HuH-7.5 (cell line): Measurements from ENCODE around the gene SPRR3.

Source experiments
- DNase-seq: peaks from one replicate; pipeline ENCODE4 v3.0.0; 2011; ENCODE audit warnings: low spot score

Gene SPRR3, protein sequence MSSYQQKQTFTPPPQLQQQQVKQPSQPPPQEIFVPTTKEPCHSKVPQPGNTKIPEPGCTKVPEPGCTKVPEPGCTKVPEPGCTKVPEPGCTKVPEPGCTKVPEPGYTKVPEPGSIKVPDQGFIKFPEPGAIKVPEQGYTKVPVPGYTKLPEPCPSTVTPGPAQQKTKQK

DNA sequence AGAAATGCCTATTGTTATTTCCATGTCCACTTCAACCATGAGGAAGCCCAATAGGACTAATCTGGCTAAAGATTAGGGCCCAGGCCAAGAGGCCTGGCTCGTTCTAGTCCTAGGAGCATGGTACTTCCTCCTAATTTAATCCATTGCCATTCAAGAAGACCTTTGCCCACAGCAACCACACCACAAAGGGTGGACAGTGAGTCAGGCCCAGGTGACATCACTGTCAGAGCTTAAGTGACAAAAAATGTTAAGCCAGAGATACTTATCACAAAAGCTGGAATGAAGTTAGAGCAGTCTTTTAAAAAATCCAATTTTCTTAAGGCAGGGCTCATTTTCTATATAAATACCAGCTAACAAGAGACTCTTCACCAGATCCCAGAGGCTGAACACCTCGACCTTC is at the start of gene SPRR3:
Gene SPRR3, plus strand, starts transcription at position 368 of the 400 bp plus-strand sequence. CDS start 1,272 bp downstream, outside the sequence.
- no peak for DNase-seq

DNA sequence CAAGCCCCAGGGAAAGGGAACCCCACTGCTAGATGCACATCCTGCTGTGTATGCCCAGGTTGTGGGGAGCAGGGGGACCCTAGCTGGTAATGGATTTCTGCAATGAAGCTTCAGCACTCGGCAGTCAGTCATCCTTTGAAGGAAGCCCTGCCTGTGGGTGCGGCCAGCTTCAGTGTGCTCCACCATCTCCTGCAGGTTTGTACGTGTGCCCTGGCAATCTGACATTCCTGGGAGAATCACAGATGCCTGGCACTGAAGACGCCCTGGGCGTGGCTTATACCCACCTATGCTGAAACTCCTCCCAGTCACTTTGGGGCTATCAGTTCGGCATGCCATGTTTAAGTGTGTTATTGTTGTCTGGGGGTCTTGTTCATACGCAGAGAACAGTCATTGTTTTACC is 47.8 kb upstream of the SPRR3 start:
- DNase-seq = no peak

DNA sequence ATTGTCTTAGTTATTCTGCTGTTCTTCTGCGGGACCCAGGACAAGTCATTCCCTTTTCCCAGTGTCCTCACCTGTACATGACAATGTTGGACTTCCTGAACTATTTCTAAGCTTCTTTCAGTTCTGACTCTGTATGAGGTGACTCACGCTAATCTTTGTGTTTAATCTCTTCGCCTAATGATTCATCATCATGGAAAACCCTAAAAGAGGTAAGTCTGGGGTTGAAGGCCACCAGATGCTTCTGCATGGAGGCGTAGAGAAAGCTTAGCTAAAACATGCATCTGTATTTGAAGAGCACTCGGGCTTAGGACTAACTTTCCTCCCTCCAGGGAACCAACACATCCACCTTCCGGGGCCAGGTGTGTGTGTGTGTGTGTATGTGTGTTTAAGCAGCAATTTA is 47.1 kb upstream of the SPRR3 start:
- no peak for DNase-seq

DNA sequence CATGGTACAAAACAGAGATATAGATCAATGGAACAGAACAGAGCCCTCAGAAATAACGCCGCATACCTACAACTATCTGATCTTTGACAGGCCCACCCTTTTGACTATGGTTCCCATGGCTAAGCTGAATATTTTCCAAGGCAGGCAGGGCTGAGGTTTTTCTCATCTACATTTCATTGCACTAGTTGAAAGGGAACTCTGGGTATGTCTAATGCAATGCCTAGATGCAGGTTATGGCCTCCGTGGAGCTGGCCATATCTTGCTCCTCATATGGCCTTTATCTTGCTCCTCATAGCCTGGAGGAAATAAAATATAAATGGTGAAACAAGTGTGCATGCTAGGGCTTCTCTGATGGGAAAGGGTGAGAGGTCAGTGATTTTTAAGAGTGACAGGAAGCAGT is 44.0 kb upstream of the SPRR3 start:
- DNase-seq = no peak

DNA sequence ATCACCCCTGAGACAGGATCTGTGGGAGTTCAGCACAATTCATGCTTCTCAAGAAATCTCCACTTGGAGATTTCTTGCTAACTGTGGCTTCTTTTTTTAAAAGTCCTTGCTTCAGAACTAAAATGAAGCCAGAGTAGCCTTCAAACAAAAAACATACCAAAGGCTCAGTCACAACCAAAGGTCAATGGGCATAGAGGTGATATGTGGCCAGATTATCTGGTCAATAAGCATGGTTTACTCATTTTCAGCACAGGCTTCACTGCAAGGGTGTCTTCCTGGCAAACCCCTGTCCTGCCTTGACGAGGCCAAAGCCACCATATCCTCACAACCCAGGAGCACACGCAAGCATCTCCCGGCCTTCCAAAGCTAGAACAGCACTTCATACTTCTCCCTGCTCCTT is 42.3 kb upstream of the SPRR3 start:
- no peak for DNase-seq

DNA sequence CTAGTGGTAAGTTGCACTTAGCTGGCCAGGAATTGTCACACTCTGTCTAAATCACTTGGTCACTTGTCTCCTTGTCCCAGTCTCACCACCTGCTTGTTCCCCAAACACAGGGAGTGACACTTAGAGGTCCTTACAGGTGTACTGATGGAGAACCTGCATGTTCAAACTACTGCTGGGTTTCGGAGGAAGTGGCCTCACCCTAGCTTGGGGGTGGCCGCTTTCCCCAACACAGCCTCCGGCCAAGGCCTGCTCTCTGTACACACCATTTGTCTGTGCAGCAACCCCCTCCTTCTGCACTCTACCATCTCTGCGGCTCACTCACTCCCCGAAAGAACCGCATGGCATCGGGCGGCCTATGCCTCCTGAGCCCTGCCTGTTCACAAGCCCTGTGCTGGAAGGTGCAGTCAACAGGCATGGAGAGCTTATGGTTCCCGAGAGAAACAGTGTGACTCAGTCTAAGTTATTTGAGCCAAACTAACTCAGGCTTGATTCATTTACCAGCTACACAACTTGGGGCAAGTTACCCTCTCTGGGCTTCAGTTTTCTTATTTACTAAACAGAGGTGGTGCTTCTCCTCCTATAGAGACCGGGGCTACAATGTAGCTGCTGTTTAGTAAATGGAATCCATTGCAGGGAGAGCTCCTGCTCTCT is 41.6 kb upstream of the SPRR3 start:
- no peak for DNase-seq

DNA sequence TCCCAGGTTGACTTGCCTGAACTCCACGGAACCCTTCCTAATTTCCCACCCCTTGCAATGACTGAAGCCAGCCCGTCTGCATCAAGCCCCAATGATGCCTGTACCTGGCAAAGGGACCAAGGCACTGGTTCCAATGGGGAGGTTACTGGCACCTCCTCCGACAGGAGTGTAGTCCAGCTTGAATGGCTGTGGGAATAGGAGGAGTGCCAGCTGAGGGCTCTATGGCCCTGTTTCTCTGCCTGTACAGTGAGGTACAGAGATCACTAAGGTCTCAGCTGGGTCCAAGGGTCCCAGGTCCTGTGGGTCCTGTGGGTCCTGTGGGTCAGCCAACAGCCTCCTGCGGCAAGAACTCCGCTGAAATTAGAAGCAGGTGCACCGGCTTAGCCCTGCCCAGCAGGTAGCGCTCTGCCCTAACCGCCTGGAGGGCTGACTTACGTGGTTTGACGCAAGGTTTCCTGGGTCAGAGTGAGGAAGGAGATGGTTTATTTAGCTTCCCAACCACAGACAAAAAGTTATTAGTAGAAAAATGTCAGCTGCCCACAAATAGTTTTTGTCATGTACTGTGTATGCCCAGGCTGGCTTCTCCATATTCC is 41.0 kb upstream of the SPRR3 start:
- DNase-seq = no peak

DNA sequence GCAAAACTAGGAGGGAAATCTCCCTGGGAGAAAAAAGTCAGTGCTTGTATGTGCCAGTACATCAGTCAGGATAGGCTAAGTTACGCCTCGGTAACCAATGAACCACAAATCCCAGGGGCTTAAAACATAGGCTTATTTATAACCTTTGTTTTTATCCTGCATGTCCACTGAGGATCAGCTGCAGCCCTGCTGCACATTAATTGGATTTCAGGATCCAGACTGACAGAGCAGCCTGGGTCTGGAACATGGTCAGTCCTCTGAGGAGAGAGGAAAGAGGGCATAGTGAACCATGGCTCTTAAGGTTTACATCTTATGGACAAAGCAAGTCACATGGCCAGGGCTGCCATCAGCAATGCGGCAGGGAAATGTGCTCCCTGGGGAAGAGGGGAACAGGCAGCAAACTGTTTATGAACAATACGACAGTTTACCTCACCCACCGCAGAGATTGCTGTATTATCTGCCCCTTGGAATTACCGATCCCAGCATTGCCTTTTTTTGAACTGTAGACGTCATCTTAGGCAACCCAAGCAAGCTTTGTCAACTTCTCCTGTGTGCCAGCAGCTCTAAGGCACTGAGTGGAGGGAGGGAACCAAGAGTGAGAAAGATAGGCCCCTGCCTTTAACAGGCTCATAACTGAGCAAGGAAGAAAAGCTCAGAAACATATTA is 40.2 kb upstream of the SPRR3 start:
- no peak for DNase-seq

DNA sequence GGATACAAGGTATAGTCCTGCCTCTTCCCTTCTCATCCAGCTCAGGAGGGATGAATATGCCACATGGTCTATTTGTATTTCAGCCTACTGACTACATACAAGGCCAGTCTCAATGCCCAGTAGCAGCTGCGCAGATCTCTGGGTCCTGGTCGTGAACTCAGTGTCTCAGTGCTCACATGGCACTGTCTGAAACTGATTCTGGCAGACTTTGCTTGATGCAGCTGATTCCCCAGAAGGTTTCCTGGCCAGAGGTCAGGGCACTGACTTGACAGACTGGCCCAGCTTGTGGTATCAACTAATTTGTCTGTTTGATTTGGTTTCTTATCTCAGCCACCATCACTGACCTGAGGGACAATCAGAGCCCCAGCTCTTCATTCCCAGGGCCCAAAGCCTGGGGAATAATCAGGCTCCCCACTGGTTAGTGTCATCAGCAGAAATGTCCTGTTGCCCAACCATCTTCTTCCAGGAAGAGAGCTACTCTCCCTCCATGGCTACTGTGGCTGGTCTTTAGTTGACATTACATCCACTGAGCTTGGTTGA is 38.6 kb upstream of the SPRR3 start:
- no peak for DNase-seq

DNA sequence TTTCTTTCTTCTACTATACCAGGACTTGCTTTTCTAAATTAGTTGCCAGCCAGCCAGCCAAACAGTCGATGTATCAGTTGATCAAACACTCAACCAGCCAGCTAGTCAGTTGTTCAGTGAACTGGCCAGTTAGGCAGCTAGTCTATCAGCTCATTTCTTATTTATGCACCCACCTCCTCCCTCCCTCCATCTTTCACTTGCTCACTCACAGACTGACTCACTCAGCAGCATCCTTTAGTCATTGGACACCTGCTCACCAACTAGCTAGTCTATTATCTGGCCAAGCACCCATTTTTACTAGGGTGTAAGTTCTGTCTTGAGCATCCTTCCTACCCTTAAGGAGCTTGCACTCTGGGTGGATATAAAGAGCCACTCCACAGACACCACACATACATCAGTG is 37.0 kb upstream of the SPRR3 start:
- DNase-seq = no peak

DNA sequence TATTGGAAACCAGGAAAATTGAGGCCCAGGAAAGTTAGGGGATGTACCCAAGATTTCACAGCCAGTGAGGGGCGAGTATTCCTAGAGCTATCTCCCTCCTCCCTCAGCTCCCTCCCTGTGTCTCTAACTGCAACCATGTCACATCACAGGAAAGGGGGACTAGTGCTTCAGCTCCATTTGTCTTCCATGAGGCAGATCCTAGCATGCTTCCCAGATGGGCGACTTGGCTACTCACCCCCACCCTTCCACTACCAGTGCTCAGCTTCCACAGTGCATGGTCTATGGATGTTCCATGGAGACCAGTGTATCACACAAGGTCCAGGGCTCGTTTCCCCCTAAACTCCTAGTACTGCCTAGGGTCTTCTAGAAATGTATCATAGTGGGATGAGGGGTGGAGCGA is 35.7 kb upstream of the SPRR3 start:
- DNase-seq = no peak

DNA sequence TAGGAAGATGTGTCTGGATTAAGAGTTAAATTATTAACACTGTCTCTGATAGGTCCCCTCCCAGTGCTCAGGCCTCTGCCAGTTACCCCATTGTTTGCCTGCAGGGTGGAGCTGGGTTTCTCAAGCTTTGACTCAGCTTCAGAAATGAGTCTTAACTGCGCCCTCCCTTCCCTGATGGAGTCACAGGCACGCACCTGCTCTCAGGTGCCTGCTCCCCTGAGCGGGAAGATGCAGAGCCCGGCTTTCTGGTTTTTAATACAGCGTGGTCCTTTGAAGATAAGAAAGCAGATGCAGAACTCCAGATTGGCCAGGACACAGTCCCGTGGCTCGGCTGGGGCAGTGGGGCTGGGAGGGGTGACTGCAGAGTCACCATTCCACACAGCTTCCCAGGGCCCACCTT is 34.3 kb upstream of the SPRR3 start:
- DNase-seq = no peak

DNA sequence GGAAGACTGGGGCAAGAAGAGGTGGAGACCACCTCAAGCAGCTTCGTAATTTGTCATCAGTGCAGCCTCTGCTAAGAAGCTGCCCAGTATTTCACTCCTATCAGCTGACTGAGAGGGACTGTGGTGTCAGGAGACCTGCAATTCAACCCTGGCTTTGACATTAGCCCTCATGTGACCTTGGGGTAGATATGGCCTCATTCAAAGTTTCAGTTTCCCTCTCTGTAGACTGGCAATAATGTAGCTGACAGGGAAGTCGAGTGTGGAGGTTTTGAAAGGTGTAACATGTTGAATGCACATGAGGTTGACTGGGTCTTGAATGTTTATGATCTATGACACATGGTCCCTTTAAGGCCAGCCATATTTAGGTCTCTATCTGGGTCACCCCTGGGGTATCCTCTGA is 33.3 kb upstream of the SPRR3 start:
- no peak for DNase-seq

DNA sequence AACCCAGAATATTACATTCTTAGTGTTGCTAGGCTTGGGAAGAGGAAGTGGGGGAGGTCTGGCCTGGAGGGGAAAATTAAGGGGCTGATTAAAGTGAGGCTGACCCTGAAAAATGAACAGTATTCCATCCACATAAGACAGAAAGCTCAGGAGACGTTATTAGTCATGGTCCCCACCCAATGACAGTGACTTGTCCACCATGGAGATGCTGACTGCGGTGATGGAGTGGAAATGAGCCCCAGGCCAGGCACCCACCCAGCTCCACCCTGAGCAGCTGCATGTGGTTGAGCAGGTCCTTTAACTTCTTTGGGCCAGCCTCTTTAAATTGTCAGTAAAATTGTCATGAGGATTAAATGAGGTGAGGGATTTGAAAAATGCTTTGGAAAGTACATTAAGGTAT is 32.5 kb upstream of the SPRR3 start:
- DNase-seq = no peak

DNA sequence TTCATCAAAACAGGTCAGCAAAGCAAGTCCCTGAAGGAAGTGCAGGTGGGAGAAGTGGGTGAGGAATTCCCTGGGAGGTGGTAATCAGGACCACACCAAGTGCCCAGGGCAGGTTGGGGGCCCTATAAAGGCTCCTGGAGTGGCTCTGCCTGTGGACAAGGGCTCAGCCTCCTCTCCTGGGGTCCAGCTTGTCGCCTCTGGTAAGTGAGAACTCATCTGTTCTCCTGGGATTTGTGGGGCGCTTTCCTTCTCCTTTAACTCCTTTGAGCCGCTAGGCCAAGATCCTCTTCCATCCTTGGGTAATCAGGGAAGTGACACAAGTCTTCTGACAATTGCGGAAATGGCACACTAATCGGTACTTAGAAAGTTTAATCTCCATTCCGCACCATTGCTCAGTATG is 31.1 kb upstream of the SPRR3 start, which contains the start of gene SPRR4:
Gene SPRR4, plus strand, starts transcription at position 154 of the 400 bp plus-strand sequence. CDS start 1,243 bp downstream, outside the sequence.
- DNase-seq = no peak

DNA sequence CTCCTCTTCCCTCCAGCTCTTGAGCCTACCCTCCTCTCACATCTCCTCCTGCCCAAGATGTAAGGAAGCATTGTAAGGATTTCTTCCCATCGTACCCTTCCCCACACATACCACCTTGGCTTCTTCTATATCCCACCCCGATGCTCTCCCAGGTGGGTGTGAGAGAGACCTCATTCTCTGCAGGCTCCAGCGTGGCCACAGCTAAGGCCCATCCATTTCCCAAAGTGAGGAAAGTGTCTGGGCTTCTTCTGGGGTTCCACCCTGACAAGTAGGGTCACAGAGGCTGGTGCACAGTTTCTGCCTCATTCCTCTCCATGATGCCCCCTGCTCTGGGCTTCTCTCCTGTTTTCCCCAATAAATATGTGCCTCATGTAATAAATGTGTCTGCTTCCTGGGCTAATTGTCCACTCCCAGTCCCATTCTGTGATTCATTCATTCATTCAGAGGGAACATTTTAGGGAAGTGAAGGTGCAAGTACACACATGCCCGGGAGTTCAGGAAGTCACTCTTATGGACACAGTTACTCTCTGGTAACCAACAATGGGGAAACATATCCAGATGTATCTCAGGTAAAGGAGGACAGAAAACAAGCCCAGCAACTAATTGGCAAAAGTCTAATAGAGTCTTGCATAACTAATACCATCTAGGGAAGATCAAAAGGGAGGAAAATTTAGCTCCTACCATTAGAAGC is 29.2 kb upstream of the SPRR3 start:
- no peak for DNase-seq

DNA sequence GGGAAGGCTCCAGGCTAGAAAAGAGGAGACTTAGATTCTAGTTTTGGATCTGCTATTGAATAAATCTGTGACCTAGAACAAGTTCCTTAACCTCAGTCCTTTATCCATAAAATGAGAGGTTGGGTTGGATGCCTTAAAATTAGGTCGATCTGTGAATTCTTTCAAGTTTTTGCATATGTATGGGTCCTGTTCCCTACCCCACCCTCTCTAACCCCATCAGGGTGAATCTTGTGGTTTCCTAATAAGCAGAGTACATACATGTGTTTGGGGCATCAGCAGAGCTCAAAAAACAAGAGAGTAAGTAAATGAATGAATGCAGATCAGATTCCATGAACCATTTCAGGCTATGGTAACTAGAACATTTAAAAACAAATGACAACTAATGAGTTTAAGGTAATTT is 24.9 kb upstream of the SPRR3 start:
- no peak for DNase-seq

DNA sequence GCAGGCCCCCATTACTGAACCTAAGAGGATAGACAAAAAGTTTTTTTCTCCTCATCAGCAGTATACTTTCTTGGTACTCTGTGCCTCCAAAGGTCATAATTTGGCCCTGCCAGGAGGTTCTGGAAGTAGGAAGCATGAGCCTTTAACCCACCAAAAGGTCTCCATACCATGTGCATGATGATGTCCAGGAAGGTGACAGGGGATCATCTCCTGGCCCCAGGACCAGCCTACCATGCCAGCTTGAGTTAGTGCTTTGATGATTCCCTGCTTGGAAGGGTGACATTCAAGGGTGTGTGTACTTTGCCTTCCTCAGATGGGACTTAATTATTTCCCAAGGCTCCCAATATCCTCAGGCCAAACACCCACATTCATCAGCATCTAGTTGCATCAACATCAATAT is 23.9 kb upstream of the SPRR3 start:
- DNase-seq = no peak

DNA sequence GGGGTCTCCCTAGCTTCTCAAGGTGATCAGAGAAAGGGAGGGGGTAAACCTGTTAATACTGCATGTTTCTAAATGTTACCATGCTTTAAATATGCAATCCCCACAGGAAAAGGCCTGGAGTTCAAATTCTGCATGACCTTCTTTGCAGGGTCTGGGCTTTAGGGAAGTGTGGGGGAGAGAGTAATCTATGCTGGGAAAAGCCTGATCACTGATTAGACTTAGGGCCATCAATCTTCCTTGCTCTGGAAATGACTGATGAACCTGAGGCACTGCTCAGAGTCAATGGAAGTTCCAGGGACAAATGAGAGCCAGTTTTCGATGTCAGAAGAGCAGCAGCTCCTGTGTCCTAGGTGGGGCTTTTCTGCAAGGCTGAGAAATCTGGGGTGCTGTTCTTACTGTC is 20.9 kb upstream of the SPRR3 start:
- DNase-seq = no peak

DNA sequence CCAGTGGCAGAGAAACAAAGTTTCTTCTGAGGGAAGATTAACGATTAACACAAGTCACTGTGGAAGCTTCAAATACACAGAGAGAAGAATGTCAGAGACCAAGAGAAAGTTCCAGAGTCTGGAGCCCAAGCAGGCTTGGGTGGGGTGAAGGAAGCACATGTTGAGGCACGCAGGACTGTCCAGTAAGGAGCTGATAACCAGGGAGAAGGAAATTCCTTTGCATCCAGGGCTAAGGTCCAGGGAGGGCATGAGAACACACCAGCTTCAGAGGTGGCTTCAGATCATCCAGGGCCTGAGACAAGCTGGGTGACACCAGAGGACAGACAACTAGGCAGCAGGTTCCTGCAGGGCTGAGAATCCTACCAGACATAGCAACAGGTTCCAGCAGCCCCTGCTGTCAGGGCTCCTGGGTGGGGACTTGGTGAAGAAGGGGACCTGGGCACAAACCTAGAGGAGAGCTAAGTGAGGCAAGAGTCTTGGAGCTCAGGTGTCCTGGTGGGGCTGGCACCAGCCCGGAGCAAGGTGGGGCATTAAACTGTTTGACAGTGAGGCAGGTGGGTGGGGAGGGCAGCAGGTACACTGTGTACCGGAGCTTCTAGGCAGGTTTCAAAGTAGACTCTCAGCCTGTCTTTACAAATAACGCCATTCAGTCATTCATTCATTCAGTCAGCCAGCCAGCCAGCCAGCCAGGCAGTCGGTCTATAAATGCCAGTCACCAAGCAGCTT is 20.2 kb upstream of the SPRR3 start:
- DNase-seq = no peak

DNA sequence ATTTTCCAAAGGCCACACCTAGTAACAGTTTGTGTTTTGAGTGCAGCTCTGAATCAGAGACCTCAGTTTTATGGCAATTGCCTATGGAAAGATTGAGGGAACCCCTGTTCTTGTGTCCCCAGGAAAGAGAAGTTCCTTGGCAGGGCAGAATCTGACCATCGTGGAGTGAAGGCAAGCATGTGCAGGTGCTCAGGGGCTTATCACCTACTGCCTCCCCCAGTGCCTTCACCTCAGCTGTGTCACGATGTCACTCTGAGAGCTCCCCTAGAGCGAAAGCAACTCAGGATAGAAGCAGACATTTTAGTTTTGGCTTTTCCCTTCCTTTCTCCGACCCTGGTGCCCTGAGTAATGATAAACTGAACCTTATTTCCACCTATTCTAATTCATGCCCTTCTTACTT is 19.5 kb upstream of the SPRR3 start:
- DNase-seq = no peak

DNA sequence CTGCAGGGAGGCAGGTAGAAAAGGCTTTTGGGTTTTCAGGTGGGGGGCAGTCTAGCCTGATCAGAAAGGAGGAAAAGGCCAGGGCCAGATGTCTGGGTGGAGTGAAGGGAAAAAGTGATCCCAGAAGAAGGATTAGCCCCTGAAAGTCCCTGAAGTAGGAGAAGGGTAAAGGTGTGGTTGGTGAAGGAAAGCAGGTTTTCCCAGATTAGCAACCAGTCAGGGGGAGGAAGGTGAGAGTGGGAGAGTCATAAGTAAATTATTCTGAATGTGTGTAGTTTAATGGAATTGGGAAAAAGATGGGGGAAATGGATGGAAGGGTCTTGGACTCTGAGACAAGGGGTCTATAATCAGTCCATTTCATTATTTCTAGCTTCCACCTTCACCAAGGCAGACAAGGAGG is 18.3 kb upstream of the SPRR3 start:
- no peak for DNase-seq
